NCI-H446 (cell line): ENCODE results near the gene CBLB.
A peak's percentile ranks its signal among the peaks of the same experiment; 100 is the strongest.

Experiments used
- DNase-seq, 2 experiments: peaks; one replicate each; lab custom pipeline; 2025; lab: John Stamatoyannopoulos, UW

Gene CBLB

GRCh38 chr3:105688821-105689220 is 180.0 kb downstream of the CBLB start:
- DNase-seq = no peak

DNA sequence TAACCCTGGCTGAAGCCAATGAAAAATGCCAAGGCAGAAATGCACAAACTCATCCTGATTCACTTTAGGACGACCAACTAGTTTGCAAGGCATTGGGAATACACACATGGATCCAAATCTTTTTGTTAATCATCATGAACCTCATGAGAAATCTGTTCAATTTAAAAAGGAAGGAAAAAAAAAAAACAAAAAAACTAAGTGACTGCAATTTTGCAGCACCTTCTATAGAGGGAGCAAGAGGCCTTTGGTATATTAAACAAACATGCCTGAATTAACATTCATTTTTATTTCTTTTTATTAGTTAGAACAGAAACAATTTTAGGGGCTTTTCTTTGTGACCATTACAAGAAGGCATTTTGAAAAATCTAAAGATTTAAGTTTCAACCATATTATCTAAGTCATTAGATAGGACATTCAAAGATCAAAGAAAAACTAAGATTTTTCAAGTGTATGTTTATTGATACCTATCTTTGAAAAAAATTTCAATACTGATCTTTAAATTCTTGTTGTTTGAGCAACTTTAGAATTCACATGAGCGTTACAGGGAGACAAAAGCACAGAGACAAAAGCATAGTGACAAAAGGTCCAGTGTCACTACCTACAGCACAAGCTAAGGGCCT is 182.4 kb downstream of the CBLB start:
- peak in 1 of 2 experiments; percentile 19 for DNase-seq

DNA sequence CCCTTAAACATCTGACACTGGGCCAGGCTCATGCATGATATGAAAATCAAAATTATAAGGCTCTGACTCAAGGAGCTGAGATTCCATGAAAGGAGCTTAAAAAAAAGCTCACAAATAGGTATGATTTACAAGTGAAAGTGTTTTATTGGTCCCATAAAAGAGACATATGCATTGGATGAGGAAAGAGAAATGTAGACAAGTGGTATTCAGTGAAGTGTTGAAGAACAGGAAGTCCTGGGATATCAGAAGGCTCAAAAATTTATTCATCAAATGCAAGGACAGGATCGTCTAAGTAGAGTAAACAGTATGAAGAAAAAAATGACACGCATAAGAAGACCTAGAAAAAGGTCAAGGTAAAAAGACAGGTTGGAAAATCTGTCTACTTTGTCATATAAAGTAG is 188.9 kb downstream of the CBLB start:
- no peak for DNase-seq

DNA sequence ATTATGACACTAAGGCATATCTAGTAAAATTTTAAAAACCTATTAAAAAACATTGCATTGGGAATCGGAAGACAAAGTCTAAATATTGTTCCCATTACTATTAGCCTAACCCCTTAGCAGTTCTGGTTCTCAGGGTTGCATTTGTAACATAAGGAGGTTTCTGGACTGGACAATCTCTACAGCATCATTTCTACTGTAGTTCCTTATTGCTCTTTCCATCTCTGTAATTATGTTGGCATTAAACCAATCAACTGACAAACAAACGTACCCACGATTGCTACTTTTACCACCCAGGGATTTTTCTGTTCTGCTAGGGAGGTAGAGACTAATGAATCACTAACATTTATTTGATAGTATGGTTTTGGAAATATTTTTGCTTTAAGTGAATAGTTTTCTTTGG is 190.8 kb downstream of the CBLB start:
- DNase-seq = no peak

DNA sequence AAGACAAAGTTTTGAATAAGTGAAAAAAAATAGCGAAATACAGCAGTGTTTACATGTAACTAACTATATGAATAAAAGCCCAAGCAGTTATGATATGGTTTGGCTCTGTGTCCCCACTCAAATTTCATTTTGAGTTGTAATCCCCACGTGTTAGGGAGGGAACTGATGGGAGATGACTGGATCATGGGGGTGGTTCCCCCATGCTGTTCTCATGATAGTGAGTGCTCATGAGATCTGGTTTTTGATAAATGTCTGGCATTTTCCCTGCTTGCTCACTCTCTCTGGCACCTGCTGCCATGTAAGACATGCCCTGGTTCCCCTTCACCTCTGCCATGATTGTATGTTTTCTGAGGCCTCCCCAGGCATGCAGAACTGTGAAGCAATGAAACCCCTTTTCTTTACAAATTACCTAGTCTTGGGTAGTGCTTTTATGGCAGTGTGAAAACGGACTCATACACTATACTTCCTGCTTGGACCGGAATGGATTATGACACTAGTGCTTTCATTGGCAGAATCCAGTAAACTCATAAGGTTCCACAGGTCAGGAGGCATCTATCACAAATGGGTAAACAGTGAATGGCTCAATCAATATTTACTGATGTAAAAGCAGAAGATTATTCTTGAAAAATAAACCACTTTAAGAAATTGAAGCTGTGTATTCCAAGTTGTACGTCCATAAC is 192.1 kb downstream of the CBLB start:
- no peak for DNase-seq

DNA sequence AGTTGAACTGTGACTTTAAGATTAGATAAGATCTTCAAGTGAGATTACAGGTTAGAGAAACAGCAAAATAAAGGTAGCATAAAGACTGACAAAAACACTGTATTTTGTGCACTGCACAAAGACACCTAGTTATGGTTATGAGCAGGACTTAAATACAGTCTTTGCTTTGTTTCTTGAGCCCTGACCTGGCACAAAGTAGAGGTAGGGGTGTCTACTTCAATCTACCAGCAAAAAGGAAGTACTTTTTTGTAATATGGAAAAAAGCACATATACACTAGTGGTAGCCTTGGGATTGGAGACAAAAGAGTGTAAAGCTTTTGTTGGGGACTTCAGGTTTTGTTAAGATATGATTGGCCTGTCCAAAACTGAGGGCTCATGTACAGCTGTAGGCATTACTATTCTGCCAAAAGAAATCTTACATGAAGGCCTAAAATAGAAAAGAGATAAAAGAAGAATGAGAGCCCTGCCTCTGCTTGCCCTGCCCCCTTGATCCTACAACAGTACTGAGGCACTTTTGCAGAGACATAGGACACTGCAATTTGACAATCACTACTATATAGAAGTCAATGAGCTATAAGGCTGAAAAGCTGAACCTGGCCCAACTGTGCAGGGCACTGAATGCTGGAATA is 194.3 kb downstream of the CBLB start:
- DNase-seq = no peak

DNA sequence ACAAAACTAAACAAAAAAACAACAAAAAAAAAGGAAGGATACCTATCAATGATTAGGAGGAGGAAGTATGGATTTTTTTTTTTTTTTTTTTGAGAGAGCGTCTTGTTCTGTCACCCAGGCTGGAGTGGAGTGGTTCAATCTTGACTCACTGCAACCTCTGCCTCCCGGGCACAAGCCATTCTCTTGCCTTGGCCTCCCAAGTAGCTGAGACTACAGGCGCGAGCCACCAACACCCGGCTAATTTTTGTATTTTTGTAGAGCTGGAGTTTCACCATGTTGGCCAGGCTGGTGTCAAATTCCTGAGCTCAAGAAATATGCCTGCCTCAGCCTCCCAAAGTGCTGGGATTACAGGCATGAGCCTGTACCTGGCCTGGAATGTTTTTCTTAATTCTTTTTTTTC is 195.8 kb downstream of the CBLB start:
- no peak for DNase-seq

DNA sequence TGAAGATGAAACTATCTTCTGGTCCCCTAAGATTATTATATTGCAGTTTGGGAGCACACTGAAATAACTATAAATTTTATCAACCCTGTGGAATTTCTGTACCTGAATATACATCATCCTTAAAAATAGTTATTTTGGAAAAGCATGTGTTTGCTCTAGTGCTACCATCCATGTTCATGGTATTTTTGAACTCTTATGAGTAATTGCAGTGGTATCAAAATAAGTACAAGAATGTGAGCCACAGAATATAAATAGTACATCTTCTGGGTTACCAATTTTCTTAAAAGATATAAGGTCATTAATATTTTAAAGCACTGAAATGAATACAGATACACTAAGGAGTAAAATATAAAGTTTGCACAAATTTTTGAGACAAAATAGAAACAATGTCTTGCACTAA is 206.5 kb downstream of the CBLB start:
- DNase-seq = no peak

- DNase-seq = no peak
Measured at GRCh38 chr3:105661461-105661860, 207.4 kb downstream of the CBLB start.

DNA sequence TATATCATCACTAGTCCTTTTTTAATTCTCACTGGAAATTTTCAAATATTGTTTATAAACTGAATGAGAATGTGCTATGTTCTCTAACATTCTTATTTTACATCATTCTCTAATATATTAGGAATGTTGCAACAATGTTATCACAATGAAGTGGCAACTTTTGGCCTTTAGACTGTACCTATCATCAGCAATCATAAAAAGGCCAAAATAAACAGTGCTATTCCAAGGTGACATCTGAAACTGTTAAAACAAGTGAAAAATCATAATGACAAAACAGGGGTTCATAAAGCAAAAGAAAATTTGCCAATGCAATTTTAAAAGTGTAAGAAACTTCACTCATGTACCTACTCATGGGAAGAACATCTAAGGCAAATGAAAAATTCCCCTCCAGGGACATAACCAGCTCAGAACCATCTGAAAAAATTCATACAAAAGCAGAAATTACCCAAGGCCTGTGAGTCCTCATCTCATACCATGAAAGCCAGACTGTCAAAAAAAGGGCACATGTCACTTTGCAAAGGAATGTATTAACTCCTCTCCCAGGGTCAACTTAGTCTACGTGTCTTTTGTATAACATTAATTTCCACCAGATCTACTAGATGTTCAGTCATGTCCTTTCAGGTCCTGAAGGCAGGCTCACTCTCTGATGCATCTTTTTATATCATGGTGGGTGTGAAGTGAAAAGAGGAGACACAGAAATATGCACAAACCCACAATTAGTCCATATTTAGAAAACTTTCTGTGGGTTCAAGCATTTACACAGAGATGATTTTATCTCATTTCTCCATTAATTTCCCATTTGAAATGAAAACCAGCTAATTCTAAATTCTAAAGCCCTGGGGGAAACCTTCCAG is 211.9 kb downstream of the CBLB start:
- DNase-seq = no peak

- no peak for DNase-seq
Measured at GRCh38 chr3:105653868-105654267, 214.9 kb downstream of the CBLB start.

DNA sequence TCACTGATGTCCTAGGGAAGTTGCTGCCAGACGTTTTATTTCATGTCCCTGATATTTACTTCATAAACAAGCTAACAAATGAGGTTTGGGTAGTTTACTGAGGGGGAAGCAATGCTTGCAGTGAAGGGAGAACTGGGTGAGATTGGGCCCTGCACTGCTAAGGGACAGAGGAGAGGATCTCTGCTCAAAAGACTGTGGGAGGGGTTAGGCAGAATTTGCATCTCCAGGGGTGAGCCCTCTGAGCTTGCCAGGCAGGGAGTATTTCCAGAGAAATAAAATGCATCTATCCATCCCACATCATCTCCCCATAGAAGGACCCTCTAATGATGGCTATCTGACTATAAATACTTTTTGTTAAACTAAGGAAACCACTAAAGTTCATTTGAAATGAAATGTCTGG is 215.6 kb downstream of the CBLB start:
- no peak for DNase-seq

GRCh38 chr3:105649480-105649879 is 219.3 kb downstream of the CBLB start:
- DNase-seq = no peak

GRCh38 chr3:105647047-105647446 is 221.8 kb downstream of the CBLB start:
- DNase-seq = no peak

- no peak for DNase-seq
Measured at GRCh38 chr3:105639131-105639530, 229.7 kb downstream of the CBLB start.

DNA sequence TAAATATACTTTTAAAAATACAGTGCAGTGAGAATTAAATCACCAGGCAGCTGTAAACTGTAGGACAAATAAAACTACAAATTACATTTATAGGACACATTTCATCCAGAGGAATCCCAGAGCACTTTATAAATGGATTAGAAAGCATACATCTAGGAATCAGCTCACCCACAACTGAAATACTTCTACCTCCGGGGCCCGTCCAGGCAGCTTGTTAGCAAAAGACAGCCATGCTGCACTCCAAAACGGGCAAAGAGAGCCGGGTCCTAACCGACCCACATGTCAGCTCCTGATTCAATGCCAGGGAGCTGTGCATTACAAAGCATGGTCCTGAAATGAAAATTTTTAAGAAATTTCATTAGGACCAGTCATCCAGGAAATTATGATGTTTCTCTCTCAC is 234.1 kb downstream of the CBLB start:
- DNase-seq = no peak

- DNase-seq = no peak
Measured at GRCh38 chr3:105629718-105630117, 239.1 kb downstream of the CBLB start.

DNA sequence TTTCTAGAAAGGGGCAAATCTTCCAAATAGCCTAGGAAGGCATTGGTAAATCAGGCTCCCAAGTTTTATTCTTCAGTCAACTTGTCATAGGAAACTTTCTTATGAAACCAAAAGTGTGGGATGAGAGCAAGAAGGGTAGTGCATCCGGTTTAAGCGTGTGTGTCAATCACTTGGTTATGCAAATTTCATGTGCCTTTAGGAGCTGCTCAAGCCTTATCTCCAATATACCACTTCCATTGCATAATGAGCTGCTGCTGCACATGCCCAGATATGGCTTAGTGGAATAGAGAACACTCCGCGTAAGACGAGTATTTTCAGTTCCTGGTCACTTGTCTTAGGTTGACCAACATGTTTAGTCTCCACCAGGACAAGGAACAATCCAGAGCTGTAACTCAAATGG is 242.1 kb downstream of the CBLB start:
- DNase-seq = no peak

DNA sequence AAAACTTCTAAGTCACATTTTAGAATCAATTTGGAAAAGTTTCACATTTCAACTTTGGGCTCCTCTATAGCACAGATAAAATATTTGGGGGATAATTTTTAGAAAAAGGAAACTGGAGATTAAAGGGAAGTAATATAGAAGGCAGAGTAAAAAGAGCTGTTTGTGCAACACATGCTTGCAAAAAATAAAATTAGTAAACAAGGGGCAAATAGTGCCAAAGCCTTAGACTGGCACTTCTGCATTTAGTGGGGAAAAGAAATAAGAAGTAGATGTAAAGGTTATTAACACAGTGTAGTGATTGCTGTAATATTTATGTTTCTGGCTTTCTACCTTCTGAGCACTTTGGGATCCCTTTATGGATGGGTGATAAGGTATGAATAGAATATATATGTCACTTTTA is 246.6 kb downstream of the CBLB start:
- no peak for DNase-seq

- DNase-seq = no peak
Measured at GRCh38 chr3:105620236-105620635, 248.6 kb downstream of the CBLB start.

DNA sequence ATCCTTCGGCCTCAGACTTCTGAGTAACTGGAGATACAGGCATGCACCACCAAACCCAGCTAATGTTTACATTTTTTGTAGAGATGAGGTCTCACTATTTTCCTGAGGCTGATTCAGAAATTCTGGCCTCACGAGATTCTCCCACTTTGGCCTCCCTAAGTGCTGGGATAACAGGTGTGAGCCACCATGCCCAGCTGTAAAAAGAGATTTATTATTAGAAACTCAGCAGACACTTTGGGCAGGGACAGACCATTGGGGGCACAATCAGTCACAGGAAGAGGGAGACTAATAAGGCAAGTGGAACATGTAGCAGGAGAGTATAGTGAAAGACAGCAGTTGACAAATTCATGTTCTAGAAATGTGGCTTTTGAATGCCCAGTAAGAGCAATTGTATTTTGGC is 249.2 kb downstream of the CBLB start:
- no peak for DNase-seq

DNA sequence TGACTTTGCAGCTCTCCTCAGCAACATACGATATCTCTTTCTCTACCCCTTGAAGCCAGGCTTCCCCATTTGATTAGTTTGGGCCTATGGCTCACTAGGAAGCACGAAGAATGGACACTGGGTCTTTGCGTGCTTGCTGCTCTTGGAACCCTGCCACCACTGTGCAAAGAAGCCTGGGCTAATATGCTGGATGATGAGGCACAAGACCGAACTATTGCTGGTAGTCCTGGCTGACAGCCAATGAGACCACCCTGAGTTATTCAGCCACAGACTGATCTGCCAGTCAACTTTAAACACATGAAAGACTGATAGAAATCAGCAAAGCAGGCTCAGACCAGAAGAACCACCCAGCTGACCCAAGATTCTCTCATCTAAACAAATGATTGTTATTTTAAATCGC is 250.3 kb downstream of the CBLB start:
- peak in 1 of 2 experiments; percentile 1 for DNase-seq
